Heart left ventricle (tissue), 16 donors: ENCODE results near the gene KCNQ1. TPM values are rescaled to one million over a fixed set of nuclear protein-coding genes. Genes with fewer than 3 reads are reported as not detected.

Source experiments
- ATAC-seq, 4 donors: fragments of 200-7000 bp; cut with Tn5 transposase; one replicate each; pipeline ENCODE4 v1.9.1; 2020 to 2022; ENCODE audit warnings: moderate library complexity in 4 of 4, mild to moderate bottlenecking in 3 of 4, moderate number of reproducible peaks in 1 of 4
- DNase-seq, 5 donors: peaks; one replicate each; pipeline ENCODE4 v3.0.0-alpha.2; 2020
- H3K27ac ChIP-seq, 12 donors: fragments of 200-600 bp; sonication (generic) in 4 of 12; one replicate each; pipeline versions ENCODE4 v1.5.0 to v1.8.0; 2016 to 2022; ENCODE audit warnings: mild to moderate bottlenecking in 2 of 12
- H3K27me3 ChIP-seq, 9 donors: fragments of 200-600 bp; sonication (generic) in 2 of 9; one replicate each; pipeline versions ENCODE4 v1.5.1 to v1.8.0; 2016 to 2022; ENCODE audit warnings: mild to moderate bottlenecking in 3 of 9
- H3K36me3 ChIP-seq, 9 donors: fragments of 200-600 bp; sonication (generic) in 2 of 9; one replicate each; pipeline versions ENCODE4 v1.5.0 to v1.8.0; 2018 to 2022; ENCODE audit warnings: mild to moderate bottlenecking in 2 of 9
- H3K4me1 ChIP-seq, 12 donors: fragments of 200-600 bp; sonication (generic) in 4 of 12; one replicate each; pipeline versions ENCODE4 v1.5.0 to v1.8.0; 2016 to 2022; ENCODE audit warnings: mild to moderate bottlenecking in 3 of 12
- H3K4me3 ChIP-seq, 12 donors: fragments of 200-600 bp; sonication (generic) in 4 of 12; one replicate each; pipeline versions ENCODE4 v1.5.0 to v1.8.0; 2017 to 2022; ENCODE audit warnings: mild to moderate bottlenecking in 9 of 12, moderate library complexity in 4 of 12
- H3K9me3 ChIP-seq, 12 donors: fragments of 200-600 bp; sonication (generic) in 4 of 12; one replicate each; pipeline versions ENCODE4 v1.5.0 to v1.8.0; 2016 to 2022; ENCODE audit warnings: mild to moderate bottlenecking in 1 of 12
- POLR2A ChIP-seq, 2 donors: fragments of 450-650 bp; IDR thresholded peaks; one replicate each; pipeline ENCODE4 v1.6.1; 2017; ENCODE audit warnings: antibody characterized with exemption in 2 of 2, mild to moderate bottlenecking in 2 of 2, moderate library complexity in 2 of 2
- WGBS, 4 donors: extraction: QIAGEN DNeasy Blood & Tissue Kit in 2 of 4; methylation state at CpG; one replicate each; pipeline versions ENCODE4 v1.1.5 to v1.1.7; 2013 to 2018; 5-methylcytosine and 5-hydroxymethylcytosine counted together
- intact Hi-C, 10 donors: fragments of 100-400 bp; cut with DNase I; formaldehyde crosslinking; loops; one replicate each; pipeline versions ENCODE4 v1.11.1 to v1.14.2; 2022
- polyA plus RNA-seq, 2 donors: library from polyadenylated mRNA; stranded (reverse); fragments of 200-250 nt; gene quantifications; one replicate each; pipeline ENCODE4 v1.2.3, GENCODE V29; 2013
- total RNA-seq, 9 donors: library from RNA; depleted of rRNA in 2 of 9; stranded (reverse); fragments of >200 nt in 2 of 9; fragmentation: NEBNext Ultra II Directional in 3 of 9; extraction: Animal tissue kit (Norgen Biotek cat#: 25700) in 3 of 9; gene quantifications; one replicate each; pipeline versions ENCODE4 v1.1.0 to v1.2.4, GENCODE V29; 2016 to 2023
- TF ChIP-seq, protein P1 (sequence below), 12 donors: fragments of 200-600 bp; sonication (generic) in 4 of 12; IDR thresholded peaks; one replicate each; pipeline versions ENCODE4 v1.5.0 to v1.8.0; 2018 to 2022; ENCODE audit warnings: antibody characterized with exemption in 12 of 12, mild to moderate bottlenecking in 5 of 12
- donor health status: ischemic (EF 13 %, LVEDD 7.1; RV severe dilation, severe dysfunction).
- donor health status: healthy with polysubstance abuse.
- donor health status: DM: no; HTN: yes; CAD: no.
- donor health status: DM: no; HTN: no; CAD: no.
- donor health status: ischemic (EF 25% LVEDD 6.9; RV normal size, moderate dysfunction).
- donor health status: ischemic (EF 25% LVEDD 5.7; RV mildly dilated, moderate dysfunction).
- donor health status: healthy.
- donor health status: DM: yes; HTN: yes; CAD: no.
- donor health status: ischemic (EF 35%, LVEDD 5.7; RV mildly dilated, moderate dysfunction).
- donor health status: nonischemic (EF 11% LVEDD 7.7; RV severe dilation, severe dysfunction).
- donor health status: DM: yes; HTN: yes; CAD: no.
- donor health status: PGD.
- donor health status: ischemic (EF 29% LVEDD 5.4; RV normal size, mild dysfunction).
- donor health status: nonischemic (EF 23%, LVEDD 6.1; RV moderate dilation, normal function).

The KCNQ1 gene
- total and polyA plus RNA-seq, 11 donors, result 18.6 to 42.4 (median 31.4) TPM

DNA sequence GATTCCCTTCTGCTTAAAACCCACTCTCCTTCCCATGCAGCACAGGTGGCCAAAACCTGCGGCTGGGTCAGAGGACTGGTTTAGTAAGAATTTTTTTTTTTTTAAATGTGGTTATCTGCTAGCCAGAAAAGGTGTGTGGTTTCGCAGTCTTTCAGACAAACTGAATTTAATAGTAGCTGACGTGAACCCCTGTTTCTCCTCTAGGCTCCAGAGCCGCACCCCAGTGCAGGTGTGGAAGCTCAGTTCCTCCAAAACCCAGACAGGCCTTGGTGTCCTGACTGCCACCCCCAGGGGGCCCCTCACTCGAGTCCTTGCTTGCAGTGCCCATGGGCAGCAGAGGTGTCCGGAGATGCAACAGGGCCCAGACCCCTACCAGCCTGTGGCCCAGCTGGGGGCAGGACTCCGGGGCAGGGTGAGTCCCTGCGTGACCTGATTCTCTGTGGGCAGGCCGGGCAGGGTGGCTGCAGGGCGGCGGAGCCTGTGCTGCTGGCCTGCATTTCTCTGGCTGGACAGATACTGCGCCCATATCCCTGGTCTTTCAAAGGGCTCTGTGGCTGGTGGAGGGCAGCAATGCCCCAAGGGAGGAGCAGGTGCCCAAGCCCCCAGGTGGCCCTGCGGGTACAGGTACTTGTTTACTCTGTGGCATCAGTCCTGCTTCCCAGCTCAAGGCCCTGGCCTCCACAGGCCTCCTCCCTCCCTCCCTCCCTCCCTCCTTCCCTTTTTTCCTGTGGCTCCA lies 15.2 kb downstream of the KCNQ1 start:
- Histone ChIP-seq H3K27me3 (no peaks in the 10 kb centered on the region), H3K9me3 (no peaks in the 10 kb centered on the region), H3K4me1 (peaks cover 0 to 61% (median 19%) of the 10 kb centered on the region in 12 donors), H3K36me3 (no peaks in the 10 kb centered on the region), H3K27ac (peak overlapping the region in 11 of 12 donors; percentile 79 to 97 (median 90)), H3K4me3 (no peak overlapping the region)
- intact Hi-C loops, result loop anchor here in 4 of 10 donors (5.0 kb wide), 2 partner anchors 52 to 57 kb away; no protein-coding TSS in a partner anchor
- WGBS, 4 donors, result 73 to 82% (median 81%) methylated on average over 12 to 13 of the region's 13 CpGs
- ATAC-seq (no peak), DNase-seq (peak in 2 of 5 donors; percentile 32 to 62)
- TF ChIP-seq POLR2A (IDR thresholded peaks at IDR 0.05), result no peak
- TF ChIP-seq, protein P1, sequence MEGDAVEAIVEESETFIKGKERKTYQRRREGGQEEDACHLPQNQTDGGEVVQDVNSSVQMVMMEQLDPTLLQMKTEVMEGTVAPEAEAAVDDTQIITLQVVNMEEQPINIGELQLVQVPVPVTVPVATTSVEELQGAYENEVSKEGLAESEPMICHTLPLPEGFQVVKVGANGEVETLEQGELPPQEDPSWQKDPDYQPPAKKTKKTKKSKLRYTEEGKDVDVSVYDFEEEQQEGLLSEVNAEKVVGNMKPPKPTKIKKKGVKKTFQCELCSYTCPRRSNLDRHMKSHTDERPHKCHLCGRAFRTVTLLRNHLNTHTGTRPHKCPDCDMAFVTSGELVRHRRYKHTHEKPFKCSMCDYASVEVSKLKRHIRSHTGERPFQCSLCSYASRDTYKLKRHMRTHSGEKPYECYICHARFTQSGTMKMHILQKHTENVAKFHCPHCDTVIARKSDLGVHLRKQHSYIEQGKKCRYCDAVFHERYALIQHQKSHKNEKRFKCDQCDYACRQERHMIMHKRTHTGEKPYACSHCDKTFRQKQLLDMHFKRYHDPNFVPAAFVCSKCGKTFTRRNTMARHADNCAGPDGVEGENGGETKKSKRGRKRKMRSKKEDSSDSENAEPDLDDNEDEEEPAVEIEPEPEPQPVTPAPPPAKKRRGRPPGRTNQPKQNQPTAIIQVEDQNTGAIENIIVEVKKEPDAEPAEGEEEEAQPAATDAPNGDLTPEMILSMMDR (IDR thresholded peaks at IDR 0.05), result peak in 1 of 12 donors; percentile 10

DNA sequence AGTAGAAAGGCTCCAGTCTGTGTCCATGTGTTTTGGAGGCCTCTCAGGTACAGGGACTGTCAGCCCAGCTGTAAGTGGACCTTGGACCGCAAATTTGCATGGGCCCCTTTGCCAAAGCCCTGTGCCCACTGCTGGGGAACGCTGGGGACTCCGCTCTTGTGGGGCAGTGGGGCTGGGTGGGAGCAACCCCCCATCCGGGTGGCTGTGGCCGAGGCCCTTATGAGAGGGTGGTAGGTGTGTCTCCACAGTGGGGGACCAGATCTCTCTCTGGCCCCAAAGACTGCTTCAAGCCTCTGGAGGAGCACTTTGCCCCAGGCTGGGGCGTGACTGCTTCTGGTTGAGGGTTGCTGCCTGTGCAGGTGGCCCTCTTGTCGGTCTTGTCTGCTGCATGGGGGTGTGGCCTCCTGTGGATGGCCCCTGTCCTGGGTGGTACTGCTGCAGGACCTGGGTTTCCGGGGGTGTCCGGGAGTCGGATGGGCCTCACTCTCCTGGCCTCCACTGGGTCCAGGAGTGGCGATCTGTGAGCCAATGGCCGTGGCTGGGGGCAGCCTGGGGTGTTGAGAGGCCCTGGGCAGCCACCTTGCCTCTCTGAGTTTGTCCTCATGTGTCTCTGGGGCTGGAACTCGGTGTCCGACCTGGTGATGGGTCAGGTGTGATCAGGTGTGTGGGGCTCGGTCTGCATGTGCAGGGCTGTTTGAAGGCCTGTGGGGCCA lies 15.9 kb downstream of the KCNQ1 start:
- Histone ChIP-seq H3K27ac (peak overlapping the region; percentile 79 to 97 (median 89)), H3K36me3 (no peaks in the 10 kb centered on the region), H3K9me3 (no peaks in the 10 kb centered on the region), H3K27me3 (no peaks in the 10 kb centered on the region), H3K4me3 (peak overlapping the region in 1 of 12 donors; percentile 22), H3K4me1 (peaks cover 0 to 68% (median 27%) of the 10 kb centered on the region in 12 donors)
- intact Hi-C loops, result loop anchor here in 4 of 10 donors (5.0 kb wide), 2 partner anchors 52 to 57 kb away; no protein-coding TSS in a partner anchor
- 60 to 72% (median 63%) methylated on average over 12 to 15 of the region's 15 CpGs for WGBS, 4 donors
- TF ChIP-seq POLR2A (IDR thresholded peaks at IDR 0.05), result no peak
- TF ChIP-seq, protein P1 (IDR thresholded peaks at IDR 0.05), result no peak
- DNase-seq (peak in 1 of 5 donors; percentile 56), ATAC-seq (no peak)

DNA sequence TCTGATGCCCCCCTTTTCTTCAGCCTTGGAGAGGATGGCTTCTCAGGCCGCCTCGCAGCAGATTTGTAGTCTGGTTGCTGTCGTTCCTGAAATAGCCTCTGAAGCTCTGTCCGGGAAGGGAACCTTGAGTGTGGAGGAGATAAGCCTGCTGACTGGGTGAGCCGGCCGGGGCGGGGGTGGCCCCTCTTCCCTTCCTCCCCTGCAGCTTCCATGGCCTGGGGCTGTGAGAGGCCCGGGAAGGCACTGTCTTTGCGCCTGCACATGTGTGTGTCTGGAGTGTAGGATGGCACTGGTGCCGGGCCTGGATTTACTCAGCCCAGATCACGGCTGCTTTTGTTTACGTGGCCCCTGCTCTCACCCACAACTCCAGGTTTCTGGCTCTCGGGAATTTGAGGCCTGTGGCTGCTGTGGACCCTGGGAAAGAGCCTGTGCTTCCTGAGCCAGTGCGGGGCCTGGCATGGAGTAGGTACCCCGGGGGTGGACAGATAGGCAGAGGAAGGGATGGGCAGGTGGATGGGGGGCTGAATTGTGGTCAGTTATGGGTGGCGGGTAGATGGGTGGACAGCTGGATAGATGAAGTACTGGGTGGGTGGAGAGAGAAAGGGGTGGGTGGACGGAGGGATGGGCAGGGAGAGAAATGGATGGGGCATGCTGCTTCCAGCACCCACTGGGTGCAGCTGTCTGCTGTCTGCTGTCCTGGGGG lies 16.6 kb downstream of the KCNQ1 start:
- Histone ChIP-seq H3K36me3 (no peaks in the 10 kb centered on the region), H3K4me1 (peaks cover 0 to 75% (median 32%) of the 10 kb centered on the region in 12 donors), H3K9me3 (no peaks in the 10 kb centered on the region), H3K4me3 (peak overlapping the region in 2 of 12 donors; percentile 19 to 22), H3K27me3 (no peaks in the 10 kb centered on the region), H3K27ac (peak overlapping the region; percentile 79 to 97 (median 89))
- DNase-seq (peak; percentile 59 to 82 (median 70)), ATAC-seq (peak; percentile 22 to 68 (median 65))
- intact Hi-C loops, result loop anchor here in 4 of 10 donors (5.0 kb wide), 2 partner anchors 51 to 56 kb away; no protein-coding TSS in a partner anchor
- WGBS, 4 donors, result 43 to 55% (median 52%) methylated on average over 16 to 17 of the region's 17 CpGs
- TF ChIP-seq POLR2A (IDR thresholded peaks at IDR 0.05), result peak in 1 of 2 donors; percentile 38
- TF ChIP-seq, protein P1 (IDR thresholded peaks at IDR 0.05), result no peak
